GM23338 (cell line): ENCODE measurements around the gene HECTD1.
"Not testable (repeated sequence)": the region's sequence is repeated elsewhere in the genome, so short reads cannot be mapped to it uniquely, and the experiment has no call there.

Experiments
- EZH2 ChIP-seq: fragments of 200-600 bp; sonication (generic); IDR thresholded peaks from one replicate; pipeline ENCODE4 v1.8.0; 2017; ENCODE audit warnings: antibody characterized with exemption, mild to moderate bottlenecking, low read depth; ENCODE audit not compliant: unreplicated experiment
- EZH2phosphoT487 ChIP-seq: fragments of 200-600 bp; sonication (generic); IDR thresholded peaks from one replicate; pipeline ENCODE4 v1.8.1; 2018; ENCODE audit warnings: antibody characterized with exemption; ENCODE audit not compliant: unreplicated experiment
- ZNF331 ChIP-seq: fragments of 250-450 bp; sonication (Bioruptor Pico); IDR thresholded peaks from 2 replicates; pipeline ENCODE4 v1.5.0; 2020; ENCODE audit warnings: low read depth, mild to moderate bottlenecking, moderate library complexity
- TF ChIP-seq, protein P1 (sequence below), 2 experiments: fragments of 200-600 bp in 1 of 2; sonication (generic) in 1 of 2; conservative IDR thresholded peaks; 2 replicates each; pipeline versions ENCODE4 v1.5.1 to v1.6.1; 2016 to 2017; ENCODE audit warnings: antibody characterized with exemption in 2 of 2, low read depth in 2 of 2, mild to moderate bottlenecking in 2 of 2, moderate library complexity in 1 of 2

DNA sequence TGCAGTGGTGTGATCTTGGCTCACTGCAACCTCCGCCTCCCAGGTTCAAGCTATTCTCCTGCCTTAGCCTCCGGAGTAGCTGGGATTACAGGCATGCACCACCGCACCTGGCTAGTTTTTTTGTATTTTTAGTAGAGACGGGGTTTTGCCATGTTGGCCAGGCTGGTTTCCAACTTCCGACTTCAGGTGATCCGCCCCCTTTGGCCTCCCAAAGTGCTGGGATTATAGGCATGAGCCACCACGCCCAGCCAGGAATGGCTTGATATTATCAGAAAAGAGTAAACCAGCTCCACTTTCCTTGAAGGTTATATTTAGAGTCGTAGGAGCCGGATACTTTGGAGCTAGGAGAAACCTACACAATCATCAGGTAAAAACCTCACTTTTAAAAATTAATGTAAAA, 121.1 kb downstream of the HECTD1 start:
- TF ChIP-seq, protein P1, sequence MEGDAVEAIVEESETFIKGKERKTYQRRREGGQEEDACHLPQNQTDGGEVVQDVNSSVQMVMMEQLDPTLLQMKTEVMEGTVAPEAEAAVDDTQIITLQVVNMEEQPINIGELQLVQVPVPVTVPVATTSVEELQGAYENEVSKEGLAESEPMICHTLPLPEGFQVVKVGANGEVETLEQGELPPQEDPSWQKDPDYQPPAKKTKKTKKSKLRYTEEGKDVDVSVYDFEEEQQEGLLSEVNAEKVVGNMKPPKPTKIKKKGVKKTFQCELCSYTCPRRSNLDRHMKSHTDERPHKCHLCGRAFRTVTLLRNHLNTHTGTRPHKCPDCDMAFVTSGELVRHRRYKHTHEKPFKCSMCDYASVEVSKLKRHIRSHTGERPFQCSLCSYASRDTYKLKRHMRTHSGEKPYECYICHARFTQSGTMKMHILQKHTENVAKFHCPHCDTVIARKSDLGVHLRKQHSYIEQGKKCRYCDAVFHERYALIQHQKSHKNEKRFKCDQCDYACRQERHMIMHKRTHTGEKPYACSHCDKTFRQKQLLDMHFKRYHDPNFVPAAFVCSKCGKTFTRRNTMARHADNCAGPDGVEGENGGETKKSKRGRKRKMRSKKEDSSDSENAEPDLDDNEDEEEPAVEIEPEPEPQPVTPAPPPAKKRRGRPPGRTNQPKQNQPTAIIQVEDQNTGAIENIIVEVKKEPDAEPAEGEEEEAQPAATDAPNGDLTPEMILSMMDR (conservative IDR thresholded peaks at IDR 0.05; ENCODE audit: low read depth in 2 of 2), result not testable (repeated sequence)
- TF ChIP-seq EZH2, ZNF331, EZH2phosphoT487: not testable (repeated sequence)
